ENCODE data around the gene OAS2. TPM values are rescaled to one million over a fixed set of nuclear protein-coding genes. Genes with fewer than 3 reads are reported as not detected.
"Not testable (repeated sequence)": the region's sequence is repeated elsewhere in the genome, so short reads cannot be mapped to it uniquely, and the experiment has no call there.

The OAS2 gene
- total and polyA plus RNA-seq, 9 donors = 1.1 to 2.9 (median 2.1) TPM

DNA sequence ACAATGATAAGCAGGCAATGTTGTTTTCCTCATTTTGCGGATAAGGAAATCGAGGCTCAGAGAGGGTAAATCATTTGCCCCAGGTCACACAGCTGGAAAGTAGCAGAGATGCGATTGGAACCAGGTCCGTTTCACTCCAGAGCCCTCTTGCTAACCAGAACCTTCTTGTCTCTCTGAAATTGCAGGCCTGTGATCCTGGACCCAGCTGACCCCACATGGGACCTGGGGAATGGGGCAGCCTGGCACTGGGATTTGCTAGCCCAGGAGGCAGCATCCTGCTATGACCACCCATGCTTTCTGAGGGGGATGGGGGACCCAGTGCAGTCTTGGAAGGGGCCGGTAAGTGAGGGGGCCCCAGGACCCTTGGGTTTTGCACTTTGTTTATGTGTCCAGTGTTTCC lies 30.6 kb upstream of the OAS2 start:
- no peaks in the 10 kb centered on the region for H3K27me3 ChIP-seq (ENCODE audit: control insufficient read depth, insufficient read depth, low read length)
- peaks cover 2% of the 10 kb centered on the region for H3K9me3 ChIP-seq (replicated peaks; ENCODE audit: control insufficient read depth, low read depth, low read length)
- 74% methylated on average over 2 of the region's 5 CpGs for WGBS (ENCODE audit: insufficient coverage)
- H3K4me3 ChIP-seq (ENCODE audit: low read length) = no peak overlapping the region
- no peak for DNase-seq
- H3K27ac ChIP-seq (ENCODE audit: low read length) = no peak overlapping the region
- H3K4me1 ChIP-seq (ENCODE audit: control insufficient read depth, insufficient read depth, low read length) = no peaks in the 10 kb centered on the region
- peaks cover 72% of the 10 kb centered on the region for H3K36me3 ChIP-seq (ENCODE audit: control insufficient read depth, insufficient read depth, low read length)

DNA sequence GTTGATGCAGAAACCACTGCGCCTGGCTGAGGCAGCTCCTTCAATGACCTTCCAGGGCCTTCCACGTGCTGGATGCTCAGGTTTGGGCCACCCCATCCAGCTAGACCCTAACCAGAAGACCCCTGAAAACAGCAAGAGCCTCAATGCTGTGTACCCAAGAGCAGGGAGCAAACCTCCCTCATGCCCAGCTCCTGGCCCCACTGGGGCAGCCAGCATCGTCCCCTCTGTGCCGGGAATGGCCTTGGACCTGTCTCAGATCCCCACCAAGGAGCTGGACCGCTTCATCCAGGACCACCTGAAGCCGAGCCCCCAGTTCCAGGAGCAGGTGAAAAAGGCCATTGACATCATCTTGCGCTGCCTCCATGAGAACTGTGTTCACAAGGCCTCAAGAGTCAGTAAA lies 29.5 kb upstream of the OAS2 start:
- Histone ChIP-seq H3K27ac (ENCODE audit: low read length) (no peak overlapping the region), H3K9me3 (replicated peaks; ENCODE audit: control insufficient read depth, low read depth, low read length) (peaks cover 2% of the 10 kb centered on the region), H3K4me1 (ENCODE audit: control insufficient read depth, insufficient read depth, low read length) (no peaks in the 10 kb centered on the region), H3K27me3 (ENCODE audit: control insufficient read depth, insufficient read depth, low read length) (no peaks in the 10 kb centered on the region), H3K36me3 (ENCODE audit: control insufficient read depth, insufficient read depth, low read length) (peaks cover 61% of the 10 kb centered on the region), H3K4me3 (ENCODE audit: low read length) (no peak overlapping the region)
- 94% methylated on average over 7 of the region's 7 CpGs for WGBS (ENCODE audit: insufficient coverage)
- DNase-seq = no peak

GRCh38 chr12:112950701-112951100 lies 27.6 kb upstream of the OAS2 start:
- 89% methylated on average over 9 of the region's 11 CpGs for WGBS (ENCODE audit: insufficient coverage)
- Histone ChIP-seq H3K36me3 (ENCODE audit: control insufficient read depth, insufficient read depth, low read length) (peaks cover 48% of the 10 kb centered on the region), H3K4me3 (ENCODE audit: low read length) (no peak overlapping the region), H3K27ac (ENCODE audit: low read length) (no peak overlapping the region), H3K4me1 (ENCODE audit: control insufficient read depth, insufficient read depth, low read length) (no peaks in the 10 kb centered on the region), H3K27me3 (ENCODE audit: control insufficient read depth, insufficient read depth, low read length) (no peaks in the 10 kb centered on the region), H3K9me3 (replicated peaks; ENCODE audit: control insufficient read depth, low read depth, low read length) (peaks cover 2% of the 10 kb centered on the region)
- no peak for DNase-seq

DNA sequence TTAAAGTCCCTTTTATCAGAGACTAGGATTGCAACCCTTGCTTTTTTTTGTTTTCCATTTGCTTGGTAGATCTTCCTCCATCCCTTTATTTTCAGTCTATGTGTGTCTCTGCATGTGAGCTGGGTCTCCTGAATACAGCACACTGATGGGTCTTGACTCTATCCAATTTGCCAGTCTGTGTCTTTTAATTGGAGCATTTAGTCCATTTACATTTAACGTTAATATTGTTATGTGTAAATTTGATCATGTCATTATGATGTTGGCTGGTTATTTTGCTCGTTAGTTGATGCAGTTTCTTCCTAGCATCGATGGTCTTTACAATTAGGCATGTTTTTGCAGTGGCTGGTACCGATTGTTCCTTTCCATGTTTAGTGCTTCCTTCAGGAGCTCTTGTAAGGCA lies 21.2 kb upstream of the OAS2 start:
- WGBS (ENCODE audit: insufficient coverage) = 90% methylated on average over 2 of the region's 4 CpGs
- not testable (repeated sequence) for DNase-seq; H3K9me3 ChIP-seq (replicated peaks; ENCODE audit: control insufficient read depth, low read depth, low read length); H3K4me1 ChIP-seq (ENCODE audit: control insufficient read depth, insufficient read depth, low read length); H3K27me3 ChIP-seq (ENCODE audit: control insufficient read depth, insufficient read depth, low read length); H3K4me3 ChIP-seq (ENCODE audit: low read length); H3K27ac ChIP-seq (ENCODE audit: low read length)
- H3K36me3 ChIP-seq (ENCODE audit: control insufficient read depth, insufficient read depth, low read length) = peaks cover 18% of the 10 kb centered on the region

GRCh38 chr12:112961074-112961473 lies 17.2 kb upstream of the OAS2 start:
- peaks cover 55% of the 10 kb centered on the region for H3K36me3 ChIP-seq (ENCODE audit: control insufficient read depth, insufficient read depth, low read length)
- H3K27me3 ChIP-seq (ENCODE audit: control insufficient read depth, insufficient read depth, low read length) = no peaks in the 10 kb centered on the region
- 75% methylated on average over 7 of the region's 7 CpGs for WGBS (ENCODE audit: insufficient coverage)
- no peaks in the 10 kb centered on the region for H3K4me1 ChIP-seq (ENCODE audit: control insufficient read depth, insufficient read depth, low read length)
- H3K4me3 ChIP-seq (ENCODE audit: low read length) = no peak overlapping the region
- peaks cover 4% of the 10 kb centered on the region for H3K9me3 ChIP-seq (replicated peaks; ENCODE audit: control insufficient read depth, low read depth, low read length)
- no peak overlapping the region for H3K27ac ChIP-seq (ENCODE audit: low read length)
- DNase-seq = no peak

GRCh38 chr12:112961536-112961935 lies 16.8 kb upstream of the OAS2 start:
- H3K36me3 ChIP-seq (ENCODE audit: control insufficient read depth, insufficient read depth, low read length) = peaks cover 60% of the 10 kb centered on the region
- WGBS (ENCODE audit: insufficient coverage) = 58% methylated on average over 1 of the region's 4 CpGs

DNA sequence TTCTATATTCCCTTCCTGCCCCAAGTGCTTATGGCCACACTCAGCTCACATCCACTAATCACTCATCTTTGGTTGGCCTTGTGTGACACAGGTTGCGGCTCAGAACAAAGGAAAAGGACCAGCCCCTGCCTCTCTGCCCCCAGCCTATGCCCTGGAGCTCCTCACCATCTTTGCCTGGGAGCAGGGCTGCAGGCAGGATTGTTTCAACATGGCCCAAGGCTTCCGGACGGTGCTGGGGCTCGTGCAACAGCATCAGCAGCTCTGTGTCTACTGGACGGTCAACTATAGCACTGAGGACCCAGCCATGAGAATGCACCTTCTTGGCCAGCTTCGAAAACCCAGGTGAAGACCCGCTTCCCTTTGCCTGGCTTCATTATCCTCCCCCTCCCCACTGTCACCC lies 15.8 kb upstream of the OAS2 start:
- no peak for DNase-seq
- H3K27ac ChIP-seq (ENCODE audit: low read length) = no peak overlapping the region
- H3K9me3 ChIP-seq (replicated peaks; ENCODE audit: control insufficient read depth, low read depth, low read length) = peaks cover 4% of the 10 kb centered on the region
- H3K4me1 ChIP-seq (ENCODE audit: control insufficient read depth, insufficient read depth, low read length) = no peaks in the 10 kb centered on the region
- H3K27me3 ChIP-seq (ENCODE audit: control insufficient read depth, insufficient read depth, low read length) = no peaks in the 10 kb centered on the region
- peaks cover 70% of the 10 kb centered on the region for H3K36me3 ChIP-seq (ENCODE audit: control insufficient read depth, insufficient read depth, low read length)
- no peak overlapping the region for H3K4me3 ChIP-seq (ENCODE audit: low read length)
- 92% methylated on average over 5 of the region's 7 CpGs for WGBS (ENCODE audit: insufficient coverage)

More at GRCh38 chr12:112961536-112961935, 16.8 kb upstream of the OAS2 start:
- Histone ChIP-seq H3K9me3 (replicated peaks; ENCODE audit: control insufficient read depth, low read depth, low read length) (peaks cover 4% of the 10 kb centered on the region), H3K4me3 (ENCODE audit: low read length) (no peak overlapping the region), H3K27ac (ENCODE audit: low read length) (no peak overlapping the region), H3K27me3 (ENCODE audit: control insufficient read depth, insufficient read depth, low read length) (no peaks in the 10 kb centered on the region), H3K4me1 (ENCODE audit: control insufficient read depth, insufficient read depth, low read length) (no peaks in the 10 kb centered on the region)
- no peak for DNase-seq

GRCh38 chr12:112963227-112963861 lies 15.0 kb upstream of the OAS2 start:
- peaks cover 4% of the 10 kb centered on the region for H3K9me3 ChIP-seq (replicated peaks; ENCODE audit: control insufficient read depth, low read depth, low read length)
- H3K36me3 ChIP-seq (ENCODE audit: control insufficient read depth, insufficient read depth, low read length) = peaks cover 77% of the 10 kb centered on the region
- no peaks in the 10 kb centered on the region for H3K27me3 ChIP-seq (ENCODE audit: control insufficient read depth, insufficient read depth, low read length)
- 81% methylated on average over 14 of the region's 14 CpGs for WGBS (ENCODE audit: insufficient coverage)
- no peak overlapping the region for H3K4me3 ChIP-seq (ENCODE audit: low read length)
- no peak overlapping the region for H3K27ac ChIP-seq (ENCODE audit: low read length)
- H3K4me1 ChIP-seq (ENCODE audit: control insufficient read depth, insufficient read depth, low read length) = no peaks in the 10 kb centered on the region
- DNase-seq = no peak

GRCh38 chr12:112964067-112964670 lies 14.2 kb upstream of the OAS2 start:
- no peak overlapping the region for H3K27ac ChIP-seq (ENCODE audit: low read length)
- peaks cover 2% of the 10 kb centered on the region for H3K9me3 ChIP-seq (replicated peaks; ENCODE audit: control insufficient read depth, low read depth, low read length)
- H3K27me3 ChIP-seq (ENCODE audit: control insufficient read depth, insufficient read depth, low read length) = no peaks in the 10 kb centered on the region
- H3K4me1 ChIP-seq (ENCODE audit: control insufficient read depth, insufficient read depth, low read length) = no peaks in the 10 kb centered on the region
- no peak overlapping the region for H3K4me3 ChIP-seq (ENCODE audit: low read length)
- DNase-seq = no peak
- H3K36me3 ChIP-seq (ENCODE audit: control insufficient read depth, insufficient read depth, low read length) = peaks cover 82% of the 10 kb centered on the region
- WGBS (ENCODE audit: insufficient coverage) = 83% methylated on average over 5 of the region's 6 CpGs

GRCh38 chr12:112964915-112965314 lies 13.4 kb upstream of the OAS2 start:
- Histone ChIP-seq H3K27me3 (ENCODE audit: control insufficient read depth, insufficient read depth, low read length) (no peaks in the 10 kb centered on the region), H3K4me1 (ENCODE audit: control insufficient read depth, insufficient read depth, low read length) (no peaks in the 10 kb centered on the region), H3K9me3 (replicated peaks; ENCODE audit: control insufficient read depth, low read depth, low read length) (no peaks in the 10 kb centered on the region), H3K4me3 (ENCODE audit: low read length) (no peak overlapping the region), H3K27ac (ENCODE audit: low read length) (no peak overlapping the region), H3K36me3 (ENCODE audit: control insufficient read depth, insufficient read depth, low read length) (peaks cover 90% of the 10 kb centered on the region)
- 87% methylated on average over 3 of the region's 4 CpGs for WGBS (ENCODE audit: insufficient coverage)
- no peak for DNase-seq
